HEK293T (cell line): Measurements from ENCODE around the gene ZSWIM9.

Source experiments
- ARNT ChIP-seq: fragments of 450-650 bp; IDR thresholded peaks from 2 replicates; pipeline ENCODE4 v1.6.1; 2017; ENCODE audit warnings: mild to moderate bottlenecking
- BHLHE40 ChIP-seq: fragments of 450-650 bp; IDR thresholded peaks from 2 replicates; pipeline ENCODE4 v1.6.1; 2016; ENCODE audit warnings: mild to moderate bottlenecking, moderate library complexity, borderline replicate concordance
- CTBP1 ChIP-seq: fragments of 450-650 bp; IDR thresholded peaks from 2 replicates; pipeline ENCODE4 v1.6.1; 2016; ENCODE audit warnings: borderline replicate concordance
- ELF4 ChIP-seq: fragments of 450-650 bp; IDR thresholded peaks from 2 replicates; pipeline ENCODE4 v1.6.1; 2017; ENCODE audit warnings: antibody characterized with exemption
- HDGF ChIP-seq: fragments of 450-650 bp; IDR thresholded peaks from 2 replicates; pipeline ENCODE4 v1.6.1; 2017; ENCODE audit warnings: antibody characterized with exemption, borderline replicate concordance
- NFRKB ChIP-seq: fragments of 450-650 bp; IDR thresholded peaks from 2 replicates; pipeline ENCODE4 v1.6.1; 2016; ENCODE audit warnings: mild to moderate bottlenecking, moderate library complexity
- SP1 ChIP-seq: fragments of 450-650 bp; IDR thresholded peaks from 2 replicates; pipeline ENCODE4 v1.6.1; 2017
- SUZ12 ChIP-seq: fragments of 450-650 bp; IDR thresholded peaks from 2 replicates; pipeline ENCODE4 v1.6.1; 2016; ENCODE audit warnings: mild to moderate bottlenecking
- TARDBP ChIP-seq: fragments of 450-650 bp; IDR thresholded peaks from 2 replicates; pipeline ENCODE4 v1.6.1; 2016
- ZNF384 ChIP-seq: fragments of 450-650 bp; IDR thresholded peaks from 2 replicates; pipeline ENCODE4 v1.6.1; 2016

DNA sequence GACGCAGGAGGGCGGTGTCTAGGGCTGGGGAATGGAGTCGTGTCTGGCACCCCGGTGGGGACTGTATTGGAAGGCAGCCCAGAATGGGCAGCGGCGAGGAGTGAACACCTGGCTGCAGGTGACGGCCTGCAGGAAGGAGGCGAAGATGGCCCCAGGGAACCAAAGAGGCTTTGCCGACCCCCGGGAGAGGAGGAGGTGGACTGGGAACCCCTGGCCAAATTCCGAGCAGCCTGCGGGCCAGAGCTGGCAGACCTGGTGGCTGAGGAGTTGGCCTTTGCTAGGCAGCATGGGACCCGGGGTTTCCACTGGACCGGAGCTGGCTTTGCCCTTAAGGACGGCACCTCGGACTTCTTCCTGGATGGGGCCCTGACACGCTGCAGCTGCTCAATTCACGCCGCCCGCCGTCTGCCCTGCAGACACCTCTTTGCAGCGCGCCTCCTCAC, 25.9 kb downstream of the ZSWIM9 start:
- no peak for TF ChIP-seq BHLHE40
- TF ChIP-seq SUZ12: no peak
- TF ChIP-seq ARNT: no peak
- no peak for TF ChIP-seq CTBP1
- TF ChIP-seq ZNF384: no peak
- no peak for TF ChIP-seq SP1
- no peak for TF ChIP-seq NFRKB
- no peak for TF ChIP-seq TARDBP
- no peak for TF ChIP-seq HDGF
- no peak for TF ChIP-seq ELF4
